PC-9 (cell line): ENCODE results near the gene RXRB.

Experiments
- CTCF ChIP-seq: fragments of 200-600 bp; sonication (generic); conservative IDR thresholded peaks from 2 replicates; pipeline ENCODE4 v1.6.1; 2017; ENCODE audit warnings: mixed run types, antibody characterized with exemption, mild to moderate bottlenecking, moderate library complexity
- EZH2 ChIP-seq: fragments of 200-600 bp; sonication (generic); IDR thresholded peaks from 2 replicates; pipeline ENCODE4 v1.8.0; 2017; ENCODE audit warnings: antibody characterized with exemption, low read depth

DNA sequence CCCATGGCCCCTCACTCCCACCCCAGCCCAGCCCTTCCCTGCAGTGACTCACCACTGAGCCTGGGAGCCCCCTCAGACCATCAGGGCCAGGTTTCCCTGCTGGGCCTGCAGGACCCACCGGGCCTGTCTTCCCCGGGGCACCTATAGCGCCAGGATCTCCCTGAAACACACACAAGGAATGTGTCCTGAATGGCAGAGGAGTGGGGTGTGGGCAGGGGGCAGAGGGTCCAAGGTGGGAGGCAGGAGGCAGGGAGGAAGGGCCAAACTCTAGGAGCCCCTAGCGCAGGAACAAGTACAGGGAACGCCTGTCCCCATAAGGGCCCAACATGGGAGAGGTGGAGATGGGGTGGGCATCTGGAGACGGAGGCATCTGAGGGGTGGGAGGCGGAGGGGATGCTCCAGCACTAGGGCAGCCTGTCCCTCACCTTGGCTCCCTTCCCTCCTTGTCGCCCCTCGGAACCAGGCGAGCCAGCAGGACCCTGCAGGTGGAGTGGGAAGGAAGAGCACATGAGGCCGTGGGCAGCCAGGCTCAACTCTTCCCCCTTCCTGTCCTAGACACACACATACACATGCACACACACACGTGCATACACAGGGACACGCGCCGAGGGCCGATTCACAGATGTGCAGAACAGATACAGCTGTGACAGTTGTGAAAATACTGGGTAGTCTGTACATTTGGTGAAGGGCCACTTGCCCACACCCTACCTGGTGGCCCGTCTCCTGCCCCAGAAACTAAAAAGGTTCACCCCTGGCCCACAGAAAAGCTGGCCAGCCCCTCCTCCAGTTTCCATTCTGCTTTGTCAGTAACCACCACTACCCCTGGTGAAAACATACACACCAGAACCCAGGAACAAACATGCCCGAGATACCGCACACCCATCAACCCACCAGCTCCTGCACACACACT is 32.8 kb downstream of the RXRB start:
- TF ChIP-seq CTCF = no peak
- TF ChIP-seq EZH2 = no peak
